Mesothelial cell of epicardium (in vitro differentiated cells): ENCODE data around the gene KRTAP10-2. TPM values are rescaled to one million over a fixed set of nuclear protein-coding genes. Genes with fewer than 3 reads are reported as not detected.
"Not testable (repeated sequence)": the region's sequence is repeated elsewhere in the genome, so short reads cannot be mapped to it uniquely, and the experiment has no call there.

Experiments
- DNase-seq, 2 experiments: peaks; one replicate each; pipeline ENCODE4 v3.0.0; 2021; ENCODE audit warnings: low spot score in 2 of 2; ENCODE audit not compliant: unreplicated experiment in 2 of 2
- H3K27ac Mint-ChIP-seq: 2 replicates; pipeline ENCODE4 v1.8.0; 2021; ENCODE audit warnings: mixed read lengths
- H3K27me3 Mint-ChIP-seq: 2 replicates; pipeline ENCODE4 v1.8.0; 2021; ENCODE audit warnings: low read depth, mixed read lengths
- H3K36me3 Mint-ChIP-seq: 2 replicates; pipeline ENCODE4 v1.8.0; 2021; ENCODE audit warnings: mixed read lengths
- H3K4me1 Mint-ChIP-seq: 2 replicates; pipeline ENCODE4 v1.8.0; 2021; ENCODE audit warnings: mixed read lengths
- H3K4me3 Mint-ChIP-seq: 2 replicates; pipeline ENCODE4 v1.8.0; 2021; ENCODE audit warnings: mild to moderate bottlenecking, moderate library complexity, mixed read lengths
- H3K9me3 Mint-ChIP-seq: 2 replicates; pipeline ENCODE4 v1.8.0; 2021; ENCODE audit warnings: mixed read lengths
- total RNA-seq: library from RNA; stranded (reverse); gene quantifications from 3 replicates; pipeline ENCODE4 v1.2.1, GENCODE V29; 2021
- TF ChIP-seq, protein P1 (sequence below): fragments of 200-600 bp; sonication (generic); IDR thresholded peaks from one replicate; pipeline ENCODE4 v1.5.0; 2021; ENCODE audit warnings: antibody characterized with exemption; ENCODE audit not compliant: unreplicated experiment

The KRTAP10-2 gene
- total RNA-seq, 1 donor from 2014 or later, result not detected

DNA sequence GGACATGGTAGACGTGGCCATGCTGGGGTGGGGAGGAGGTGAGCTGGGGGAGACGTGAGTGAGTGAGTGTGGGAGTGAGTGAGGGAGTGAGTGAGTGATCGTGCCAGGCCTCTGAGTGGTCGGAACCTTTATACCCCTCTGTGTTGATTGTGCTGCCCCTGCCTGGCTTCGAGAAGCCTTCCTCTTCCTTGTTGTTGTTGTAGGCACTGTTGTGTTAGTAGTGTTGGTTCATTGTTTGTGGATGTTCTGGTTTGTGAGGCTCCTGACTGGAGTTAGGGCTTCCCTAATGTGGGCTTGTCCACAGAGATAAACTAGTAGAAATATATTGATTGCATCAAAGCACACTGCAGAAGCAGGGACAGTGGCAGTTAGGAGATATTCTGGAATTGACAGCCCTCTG is 7.4 kb upstream of the KRTAP10-2 start, which contains the start of gene KRTAP10-3:
Gene KRTAP10-3 (minus strand): TSS at position 101 of the 400 bp plus-strand sequence. CDS start 80 bp downstream, at position 21.
- H3K27ac Mint-ChIP-seq, result no peak within 1 kb of the TSS
- TF ChIP-seq, protein P1, sequence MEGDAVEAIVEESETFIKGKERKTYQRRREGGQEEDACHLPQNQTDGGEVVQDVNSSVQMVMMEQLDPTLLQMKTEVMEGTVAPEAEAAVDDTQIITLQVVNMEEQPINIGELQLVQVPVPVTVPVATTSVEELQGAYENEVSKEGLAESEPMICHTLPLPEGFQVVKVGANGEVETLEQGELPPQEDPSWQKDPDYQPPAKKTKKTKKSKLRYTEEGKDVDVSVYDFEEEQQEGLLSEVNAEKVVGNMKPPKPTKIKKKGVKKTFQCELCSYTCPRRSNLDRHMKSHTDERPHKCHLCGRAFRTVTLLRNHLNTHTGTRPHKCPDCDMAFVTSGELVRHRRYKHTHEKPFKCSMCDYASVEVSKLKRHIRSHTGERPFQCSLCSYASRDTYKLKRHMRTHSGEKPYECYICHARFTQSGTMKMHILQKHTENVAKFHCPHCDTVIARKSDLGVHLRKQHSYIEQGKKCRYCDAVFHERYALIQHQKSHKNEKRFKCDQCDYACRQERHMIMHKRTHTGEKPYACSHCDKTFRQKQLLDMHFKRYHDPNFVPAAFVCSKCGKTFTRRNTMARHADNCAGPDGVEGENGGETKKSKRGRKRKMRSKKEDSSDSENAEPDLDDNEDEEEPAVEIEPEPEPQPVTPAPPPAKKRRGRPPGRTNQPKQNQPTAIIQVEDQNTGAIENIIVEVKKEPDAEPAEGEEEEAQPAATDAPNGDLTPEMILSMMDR, result no peak
- peaks cover 29% of the 10 kb centered on the region for H3K9me3 Mint-ChIP-seq
- no peak for DNase-seq
- H3K27me3 Mint-ChIP-seq, result peaks cover 8% of the 10 kb centered on the region
- no peaks in the 10 kb centered on the region for H3K36me3 Mint-ChIP-seq
- H3K4me1 Mint-ChIP-seq, result peaks cover 14% of the 10 kb centered on the region
- H3K4me3 Mint-ChIP-seq, result no peak within 1 kb of the TSS

DNA sequence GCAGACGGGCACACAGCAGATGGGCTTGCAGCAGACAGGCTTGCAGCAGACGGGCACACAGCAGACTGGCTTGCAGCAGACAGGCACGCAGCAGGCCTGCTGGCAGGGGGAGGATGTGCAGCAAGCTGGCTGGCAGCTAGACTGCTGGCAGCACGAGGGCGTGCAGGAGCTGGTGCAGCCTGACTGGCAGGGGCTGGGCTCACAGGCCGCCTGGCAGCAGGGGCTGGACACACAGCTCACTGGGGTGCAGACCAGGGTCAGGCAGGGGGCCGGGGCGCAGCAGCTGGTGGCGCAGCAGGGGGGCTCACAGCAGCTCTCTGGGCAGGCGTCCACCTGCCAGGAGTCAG is 7.0 kb upstream of the KRTAP10-2 start:
- H3K27me3 Mint-ChIP-seq, H3K27ac Mint-ChIP-seq, H3K4me3 Mint-ChIP-seq, DNase-seq, H3K36me3 Mint-ChIP-seq: not testable (repeated sequence)
- H3K4me1 Mint-ChIP-seq, result peaks cover 14% of the 10 kb centered on the region
- peaks cover 33% of the 10 kb centered on the region for H3K9me3 Mint-ChIP-seq

DNA sequence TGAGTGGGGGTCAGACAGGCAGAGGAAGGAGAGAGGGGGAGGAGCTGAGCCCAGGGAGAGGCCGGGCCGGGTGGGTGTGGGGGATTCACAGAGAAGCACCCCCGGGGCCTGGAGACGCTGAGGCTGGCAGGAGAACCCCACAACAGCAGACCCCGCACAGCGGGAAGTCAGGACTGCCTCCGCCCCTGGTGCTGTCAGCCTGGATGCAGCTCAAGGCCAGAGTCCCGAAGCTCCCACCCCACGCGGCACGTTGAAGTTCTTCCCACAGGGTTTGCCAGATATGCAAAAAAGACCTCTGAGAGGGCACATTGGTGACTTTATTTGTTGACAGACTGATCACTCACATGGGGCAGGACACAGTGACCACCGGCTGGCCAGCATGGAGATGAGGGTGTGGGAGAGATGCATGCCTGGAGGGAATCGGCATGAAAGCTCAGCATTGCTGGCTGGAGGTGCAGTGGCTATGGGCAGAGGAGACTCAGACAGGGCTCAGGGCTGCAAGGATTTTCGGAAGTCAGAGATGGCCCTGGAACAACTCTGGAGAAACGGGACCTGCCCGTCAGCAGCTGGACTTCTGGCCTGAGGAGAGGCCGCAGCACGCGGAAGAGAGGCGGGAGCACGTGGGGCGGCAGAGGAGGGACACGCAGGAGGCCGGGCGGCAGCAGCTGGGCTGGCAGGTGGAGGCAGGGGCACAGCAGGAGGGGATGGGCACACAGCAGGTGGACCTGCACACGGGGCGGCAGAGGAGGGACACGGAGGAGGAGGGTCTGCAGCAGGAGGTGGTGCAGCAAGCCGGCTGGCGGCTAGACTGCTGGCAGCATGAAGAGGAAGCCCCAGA is 6.4 kb upstream of the KRTAP10-2 start:
- Mint-ChIP-seq H3K9me3 (peaks cover 35% of the 10 kb centered on the region), H3K36me3 (no peaks in the 10 kb centered on the region), H3K27ac (no peak overlapping the region), H3K27me3 (peaks cover 8% of the 10 kb centered on the region), H3K4me1 (peaks cover 14% of the 10 kb centered on the region), H3K4me3 (no peak overlapping the region)
- no peak for DNase-seq
- TF ChIP-seq, protein P1, result no peak

DNA sequence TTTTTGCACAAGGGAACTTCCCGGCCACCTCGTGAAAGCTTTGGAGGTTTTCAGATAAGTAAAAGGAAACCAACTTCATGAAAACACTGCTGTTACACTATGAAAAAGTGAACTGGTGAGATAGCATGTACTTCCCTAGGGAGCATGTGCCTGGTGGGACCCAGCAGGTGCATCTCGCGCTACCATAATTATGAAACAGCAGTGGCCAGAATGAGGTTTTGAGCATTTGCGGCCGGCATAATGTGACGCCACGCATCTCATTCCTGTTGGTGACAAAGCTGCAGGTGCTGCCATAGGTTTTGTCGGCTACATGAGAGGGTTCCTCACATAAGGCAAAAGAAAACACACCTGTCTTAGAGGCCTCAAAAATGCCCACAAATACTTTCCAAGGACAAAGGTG is 5.6 kb upstream of the KRTAP10-2 start:
- no peaks in the 10 kb centered on the region for H3K36me3 Mint-ChIP-seq
- H3K27me3 Mint-ChIP-seq, result peaks cover 8% of the 10 kb centered on the region
- H3K9me3 Mint-ChIP-seq, result peaks cover 27% of the 10 kb centered on the region
- no peak overlapping the region for H3K4me3 Mint-ChIP-seq
- TF ChIP-seq, protein P1, result no peak
- no peak for DNase-seq
- H3K27ac Mint-ChIP-seq, result no peak overlapping the region
- peaks cover 14% of the 10 kb centered on the region for H3K4me1 Mint-ChIP-seq

DNA sequence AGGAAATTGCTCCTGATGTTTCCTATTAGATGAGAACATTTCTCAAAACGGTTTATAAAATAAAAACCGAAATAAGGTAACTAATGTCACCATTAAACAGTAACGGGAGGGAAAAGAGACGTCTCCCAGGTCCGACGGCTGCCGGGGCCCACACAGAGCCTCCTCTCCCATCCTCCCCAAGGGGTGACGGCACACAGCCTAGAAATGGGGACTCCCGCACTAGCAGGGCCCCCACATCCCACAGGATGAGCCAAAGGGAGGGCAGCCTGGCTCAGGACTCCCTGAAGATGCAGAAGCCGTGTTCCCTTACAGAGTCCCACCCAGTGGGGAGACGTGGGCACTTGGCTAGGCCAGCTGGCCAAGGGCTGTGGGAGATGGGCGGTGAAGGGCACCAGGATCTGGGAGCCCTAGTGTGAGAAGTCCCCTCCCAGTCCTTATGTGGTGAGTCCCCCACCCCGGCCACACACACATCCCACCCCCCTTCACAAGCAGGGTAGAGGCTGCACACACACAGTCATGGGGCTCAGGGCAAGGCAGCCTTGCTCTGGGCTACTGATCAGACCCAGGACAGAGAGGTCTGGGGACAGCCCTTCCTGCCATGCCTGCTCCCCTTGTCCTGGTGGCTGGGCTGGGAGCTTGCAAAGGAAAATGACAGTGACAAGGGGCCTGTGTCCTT is 4.0 kb upstream of the KRTAP10-2 start:
- H3K27ac Mint-ChIP-seq, result no peak overlapping the region
- H3K4me1 Mint-ChIP-seq, result peaks cover 27% of the 10 kb centered on the region
- H3K36me3 Mint-ChIP-seq, result no peaks in the 10 kb centered on the region
- H3K4me3 Mint-ChIP-seq, result no peak overlapping the region
- TF ChIP-seq, protein P1, result no peak
- no peak for DNase-seq
- H3K9me3 Mint-ChIP-seq, result peaks cover 13% of the 10 kb centered on the region
- H3K27me3 Mint-ChIP-seq, result peaks cover 3% of the 10 kb centered on the region

DNA sequence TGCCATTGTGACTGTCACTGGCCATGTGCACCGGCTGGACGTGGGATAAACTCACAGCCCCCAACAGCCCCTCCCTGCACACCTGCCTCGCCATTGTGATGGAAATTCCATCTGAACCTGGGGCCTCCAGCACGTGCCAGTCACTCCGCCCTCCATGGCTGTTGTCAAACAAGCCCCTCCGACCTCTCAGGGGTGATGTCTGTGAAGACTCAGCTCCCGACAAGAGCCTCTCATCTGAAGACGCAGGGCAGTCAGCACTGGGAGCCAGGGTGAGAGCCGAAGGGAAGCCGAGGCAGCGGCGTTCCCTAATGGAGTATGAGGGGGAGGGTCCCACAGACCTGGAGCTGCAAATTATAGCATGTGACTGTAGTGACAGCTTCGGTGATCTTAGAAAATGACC is 1.4 kb upstream of the KRTAP10-2 start:
- Mint-ChIP-seq H3K4me1 (peaks cover 43% of the 10 kb centered on the region), H3K4me3 (no peak overlapping the region), H3K36me3 (no peaks in the 10 kb centered on the region), H3K27me3 (peaks cover under 1% of the 10 kb centered on the region), H3K27ac (peak overlapping the region; percentile 17), H3K9me3 (peaks cover 11% of the 10 kb centered on the region)
- no peak for DNase-seq
- TF ChIP-seq, protein P1, result no peak
